ENCODE results near the gene PRTFDC1.

Gene PRTFDC1

DNA sequence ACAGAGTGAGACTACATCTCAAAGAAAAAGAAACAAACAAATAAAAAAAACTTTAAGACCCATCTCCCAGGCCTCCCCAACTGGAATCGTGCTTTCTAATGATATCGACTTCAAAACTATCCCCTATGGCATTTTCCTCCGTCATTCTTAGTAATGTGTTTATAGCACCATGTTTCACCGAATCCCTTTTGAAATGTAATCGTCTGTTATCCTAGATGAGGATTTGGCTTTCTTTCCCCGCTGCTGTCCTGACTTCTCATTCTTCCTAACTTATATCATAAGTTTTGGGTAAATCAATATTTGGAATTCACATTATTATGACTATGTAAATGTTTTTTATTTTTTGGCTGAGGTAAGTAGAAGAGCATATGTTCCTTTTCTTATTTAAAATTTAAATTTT, 151.5 kb downstream of the PRTFDC1 start:
- TF ChIP-seq, protein P1, sequence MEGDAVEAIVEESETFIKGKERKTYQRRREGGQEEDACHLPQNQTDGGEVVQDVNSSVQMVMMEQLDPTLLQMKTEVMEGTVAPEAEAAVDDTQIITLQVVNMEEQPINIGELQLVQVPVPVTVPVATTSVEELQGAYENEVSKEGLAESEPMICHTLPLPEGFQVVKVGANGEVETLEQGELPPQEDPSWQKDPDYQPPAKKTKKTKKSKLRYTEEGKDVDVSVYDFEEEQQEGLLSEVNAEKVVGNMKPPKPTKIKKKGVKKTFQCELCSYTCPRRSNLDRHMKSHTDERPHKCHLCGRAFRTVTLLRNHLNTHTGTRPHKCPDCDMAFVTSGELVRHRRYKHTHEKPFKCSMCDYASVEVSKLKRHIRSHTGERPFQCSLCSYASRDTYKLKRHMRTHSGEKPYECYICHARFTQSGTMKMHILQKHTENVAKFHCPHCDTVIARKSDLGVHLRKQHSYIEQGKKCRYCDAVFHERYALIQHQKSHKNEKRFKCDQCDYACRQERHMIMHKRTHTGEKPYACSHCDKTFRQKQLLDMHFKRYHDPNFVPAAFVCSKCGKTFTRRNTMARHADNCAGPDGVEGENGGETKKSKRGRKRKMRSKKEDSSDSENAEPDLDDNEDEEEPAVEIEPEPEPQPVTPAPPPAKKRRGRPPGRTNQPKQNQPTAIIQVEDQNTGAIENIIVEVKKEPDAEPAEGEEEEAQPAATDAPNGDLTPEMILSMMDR (IDR thresholded peaks at IDR 0.05; ENCODE audit: low read depth, low read length, missing control alignments): no peak
- no peak overlapping the region for H3K4me3 ChIP-seq (ENCODE audit: low read depth, low read length)
- DNase-seq (ENCODE audit: low read depth): no peak

Data from GM12864 (cell line).